Measurements from ENCODE around the gene KDM3A. TPM values are rescaled to one million over a fixed set of nuclear protein-coding genes. Genes with fewer than 3 reads are reported as not detected.

The KDM3A gene
- total and polyA plus RNA-seq, 9 of the 15 experiments (the other 6 are each of a cell fraction or from before 2014, with no cell fraction given): 7.5 to 95.4 (median 24.8) TPM

DNA sequence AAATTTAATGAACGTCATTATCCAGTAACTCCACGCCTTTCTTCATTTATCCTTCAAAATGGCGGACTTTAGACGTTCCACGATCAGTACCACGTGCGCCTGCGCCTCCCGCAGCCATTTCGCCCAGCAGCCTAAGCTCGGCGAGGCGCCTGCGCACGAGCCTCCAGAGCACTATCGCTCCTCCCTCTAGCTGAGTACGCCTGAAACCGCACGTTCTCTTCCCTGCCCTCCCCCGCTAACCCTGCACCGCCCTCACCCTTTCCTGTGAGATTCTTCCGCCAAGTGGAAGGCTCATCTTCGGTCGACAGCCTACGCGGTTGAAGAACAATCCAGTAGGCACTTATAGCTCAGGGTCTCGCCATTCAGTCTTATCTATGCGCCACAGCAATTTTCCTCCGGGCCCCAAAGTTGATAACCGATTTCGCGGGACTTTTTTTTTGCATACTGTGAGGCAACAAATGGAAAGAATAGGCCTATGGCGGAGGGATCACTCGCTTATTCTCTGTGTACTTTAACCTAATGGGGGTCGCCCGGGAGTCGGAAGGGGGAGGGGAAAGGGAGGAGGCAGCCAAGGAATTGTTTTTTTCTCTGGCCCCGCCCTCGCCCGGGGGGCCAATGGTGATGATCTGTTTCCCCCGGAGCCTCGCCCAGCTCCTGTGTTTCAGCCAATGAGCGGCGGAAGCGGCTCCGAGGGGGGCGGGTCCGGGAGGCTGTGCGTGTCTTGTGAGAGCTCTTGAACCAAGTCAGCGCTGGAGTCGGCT lies at the start of gene KDM3A (continued):
- TF ChIP-seq, protein P1, sequence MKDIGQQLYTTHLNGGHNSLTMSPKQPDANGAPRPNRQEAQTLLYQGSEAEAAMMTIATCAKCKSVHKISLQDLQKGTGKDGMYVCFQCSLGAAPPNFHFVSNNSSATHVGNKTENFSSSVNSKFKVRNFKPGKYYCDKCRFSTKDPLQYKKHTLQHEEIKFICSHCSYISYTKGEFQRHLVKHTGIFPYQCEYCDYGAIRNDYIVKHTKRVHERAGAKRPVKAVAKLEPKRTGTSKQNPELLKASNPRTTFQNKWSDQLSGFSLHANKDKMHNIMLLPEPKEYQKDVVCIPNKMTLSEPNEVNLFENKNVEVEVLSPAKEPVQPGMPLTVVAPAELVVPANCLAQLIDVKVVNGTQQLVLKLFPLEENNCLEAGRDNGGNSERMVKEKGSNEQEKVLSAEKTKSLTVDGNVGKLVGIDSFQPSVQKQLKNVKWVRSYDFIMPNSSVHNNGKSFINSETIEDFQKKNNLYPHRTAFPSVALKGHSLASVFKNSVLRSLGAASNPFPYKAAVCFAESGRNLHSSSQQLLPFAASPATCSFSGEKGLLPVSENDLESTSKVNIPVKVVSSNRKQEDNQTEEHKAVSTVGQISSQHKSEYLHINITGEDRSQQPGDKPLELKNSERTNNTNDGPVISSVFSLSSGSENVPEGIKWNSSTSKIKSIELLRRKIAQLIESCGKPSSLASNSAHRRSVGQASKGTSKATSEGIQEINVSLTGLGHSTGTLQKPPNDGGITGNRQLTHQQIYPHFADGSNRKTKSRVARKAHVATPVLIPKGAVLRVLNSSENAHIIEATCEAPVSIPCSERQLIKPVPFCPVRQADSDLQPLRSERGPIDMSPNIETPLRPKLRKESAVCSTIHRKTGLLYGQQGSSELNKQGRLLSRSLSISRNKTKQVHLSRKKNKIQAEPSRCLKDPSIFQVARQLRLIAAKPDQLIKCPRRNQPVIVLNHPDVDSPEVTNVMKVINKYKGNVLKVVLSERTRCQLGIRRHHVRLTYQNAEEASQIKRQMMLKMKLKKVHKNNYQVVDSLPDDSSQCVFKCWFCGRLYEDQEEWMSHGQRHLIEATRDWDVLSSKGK (CRISPR knock-in tag; IDR thresholded peaks at IDR 0.05): no peak
- TF ChIP-seq FOXK2 (conservative IDR thresholded peaks at IDR 0.05 in 1 of 2, IDR thresholded peaks at IDR 0.05 in 1 of 2; ENCODE audit: low read depth in 2 of 2): peak; percentile 76 to 84; a peak in 3 of 4 replicates
- no peak for TF ChIP-seq TAF1 (IDR thresholded peaks at IDR 0.05; ENCODE audit: control insufficient read depth, extremely low read depth, insufficient read depth, low read length, severe bottlenecking)
- TF ChIP-seq HMG20A (CRISPR knock-in tag; conservative IDR thresholded peaks at IDR 0.05): no peak
- TF ChIP-seq ASH1L (IDR thresholded peaks at IDR 0.05; ENCODE audit: borderline replicate concordance, low read depth, partially characterized antibody): peak; percentile 41
- no peak for TF ChIP-seq SREBF1 (IDR thresholded peaks at IDR 0.05; ENCODE audit: borderline replicate concordance, low read depth, low read length)
- 0 out of 2 replicates have a peak, but pooled peaks have one; percentile 25 for TF ChIP-seq E2F3 (CRISPR knock-in tag; IDR thresholded peaks at IDR 0.05)
- peak; percentile 98 for TF ChIP-seq NFRKB (IDR thresholded peaks at IDR 0.05; ENCODE audit: low read depth)
- no peak for TF ChIP-seq ZNF717 (CRISPR knock-in tag; IDR thresholded peaks at IDR 0.05)
- TF ChIP-seq, protein P2, sequence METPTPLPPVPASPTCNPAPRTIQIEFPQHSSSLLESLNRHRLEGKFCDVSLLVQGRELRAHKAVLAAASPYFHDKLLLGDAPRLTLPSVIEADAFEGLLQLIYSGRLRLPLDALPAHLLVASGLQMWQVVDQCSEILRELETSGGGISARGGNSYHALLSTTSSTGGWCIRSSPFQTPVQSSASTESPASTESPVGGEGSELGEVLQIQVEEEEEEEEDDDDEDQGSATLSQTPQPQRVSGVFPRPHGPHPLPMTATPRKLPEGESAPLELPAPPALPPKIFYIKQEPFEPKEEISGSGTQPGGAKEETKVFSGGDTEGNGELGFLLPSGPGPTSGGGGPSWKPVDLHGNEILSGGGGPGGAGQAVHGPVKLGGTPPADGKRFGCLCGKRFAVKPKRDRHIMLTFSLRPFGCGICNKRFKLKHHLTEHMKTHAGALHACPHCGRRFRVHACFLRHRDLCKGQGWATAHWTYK (CRISPR knock-in tag; IDR thresholded peaks at IDR 0.05): no peak
- TF ChIP-seq NCOA6 (IDR thresholded peaks at IDR 0.05): peak; percentile 55
- peak; percentile 43; the same call in 1 of the 2 replicates for TF ChIP-seq ZNF197 (CRISPR knock-in tag; IDR thresholded peaks at IDR 0.05; ENCODE audit: low read depth)
- TF ChIP-seq, protein P3, sequence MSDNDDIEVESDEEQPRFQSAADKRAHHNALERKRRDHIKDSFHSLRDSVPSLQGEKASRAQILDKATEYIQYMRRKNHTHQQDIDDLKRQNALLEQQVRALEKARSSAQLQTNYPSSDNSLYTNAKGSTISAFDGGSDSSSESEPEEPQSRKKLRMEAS (CRISPR knock-in tag; IDR thresholded peaks at IDR 0.05): peak; percentile 99
- no peak for TF ChIP-seq SRSF3 (IDR thresholded peaks at IDR 0.05; ENCODE audit: insufficient read depth, low read length)
- no peak; the same call in 1 of the 2 replicates for TF ChIP-seq ZNF175 (CRISPR knock-in tag; IDR thresholded peaks at IDR 0.05; ENCODE audit: low read depth)
- TF ChIP-seq RAD51 (IDR thresholded peaks at IDR 0.05; ENCODE audit: borderline replicate concordance, low read depth): peak; percentile 62
- TF ChIP-seq ETV1 (tag; conservative IDR thresholded peaks at IDR 0.05; ENCODE audit: low read depth): peak; percentile 88
- TF ChIP-seq NEUROD1 (IDR thresholded peaks at IDR 0.05; ENCODE audit: borderline replicate concordance, low read depth, low read length, partially characterized antibody): no peak
- peak; percentile 92 for TF ChIP-seq ESRRA (IDR thresholded peaks at IDR 0.05; ENCODE audit: borderline replicate concordance, low read depth)
- no peak; the same call in 1 of the 2 replicates for TF ChIP-seq NR1H2 (CRISPR knock-in tag; IDR thresholded peaks at IDR 0.05)
- peak; percentile 14; the same call in 1 of the 2 replicates for TF ChIP-seq MBD2 (IDR thresholded peaks at IDR 0.05; ENCODE audit: borderline replicate concordance, low read depth)
- no peak for TF ChIP-seq FOXJ3 (CRISPR knock-in tag; IDR thresholded peaks at IDR 0.05)
- peak; percentile 53 for TF ChIP-seq RFX1 (IDR thresholded peaks at IDR 0.05)
- no peak for TF ChIP-seq ZNF830 (CRISPR knock-in tag; IDR thresholded peaks at IDR 0.05)
